SKM-1 (cell line): ENCODE measurements around the gene GABRB1.

Source experiments
- DNase-seq: peaks from one replicate; lab custom pipeline; 2025; ENCODE audit not compliant: unreplicated experiment; lab: John Stamatoyannopoulos, UW

GABRB1 gene

DNA sequence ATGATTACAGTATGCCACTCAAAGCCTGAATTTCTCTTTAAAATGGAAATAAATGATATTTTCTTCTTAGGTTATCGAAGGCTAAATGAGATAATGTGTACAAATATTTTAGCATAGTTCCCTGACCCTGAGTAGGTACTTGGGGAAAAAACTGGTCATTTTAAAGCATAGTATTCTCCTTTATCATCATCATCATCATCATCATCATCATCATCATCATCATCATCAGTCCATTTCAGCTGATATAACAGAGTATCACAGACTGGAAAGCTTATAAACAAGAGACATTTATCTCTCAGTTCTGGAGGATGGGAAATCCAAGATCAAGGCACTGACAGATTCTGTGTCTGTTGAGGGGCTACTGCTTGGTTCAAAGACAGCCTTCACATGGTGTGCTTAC, 13.9 kb downstream of the GABRB1 start:
- no peak for DNase-seq

DNA sequence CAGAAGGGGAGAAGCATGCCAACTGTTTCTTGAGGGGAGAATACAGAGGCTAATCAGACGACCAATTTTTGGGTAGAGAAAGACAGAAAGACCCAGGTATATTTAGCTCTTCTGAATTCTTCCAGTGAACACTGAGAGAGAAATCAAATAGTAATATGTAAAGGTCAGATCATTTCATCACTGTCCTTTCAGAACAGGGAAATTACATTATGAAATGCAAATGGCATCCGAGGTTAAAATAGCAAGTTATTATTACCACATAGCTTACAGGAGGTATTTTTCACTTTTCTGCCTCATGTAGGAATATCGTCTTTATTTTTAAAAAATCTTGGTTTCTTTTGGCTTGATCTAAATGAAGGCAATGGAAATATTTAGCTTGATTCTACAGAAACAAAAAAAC, 18.0 kb downstream of the GABRB1 start:
- no peak for DNase-seq

GRCh38 chr4:47050761-47051725, 19.7 kb downstream of the GABRB1 start:
- no peak for DNase-seq

GRCh38 chr4:47053485-47053884, 22.1 kb downstream of the GABRB1 start:
- DNase-seq: no peak

GRCh38 chr4:47054130-47054529, 22.8 kb downstream of the GABRB1 start:
- no peak for DNase-seq

DNA sequence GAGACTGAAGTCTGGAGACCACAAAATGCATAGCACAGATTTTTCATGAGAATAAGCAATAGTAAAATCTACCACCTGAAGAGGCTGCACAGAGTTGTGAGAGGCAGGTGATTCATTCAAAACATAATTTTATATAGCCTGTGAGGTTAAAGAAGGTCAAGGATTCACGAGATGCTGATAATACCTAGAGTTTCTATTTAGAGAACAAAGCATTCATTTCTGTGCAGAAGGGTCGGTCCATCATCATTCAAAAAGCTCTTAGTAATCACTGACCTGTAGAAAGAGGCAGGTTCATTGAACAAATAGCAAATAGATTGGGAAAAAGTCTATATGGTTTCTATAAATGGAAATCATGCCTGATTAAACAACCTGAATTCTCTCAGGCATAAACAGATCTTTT, 26.6 kb downstream of the GABRB1 start:
- no peak for DNase-seq

DNA sequence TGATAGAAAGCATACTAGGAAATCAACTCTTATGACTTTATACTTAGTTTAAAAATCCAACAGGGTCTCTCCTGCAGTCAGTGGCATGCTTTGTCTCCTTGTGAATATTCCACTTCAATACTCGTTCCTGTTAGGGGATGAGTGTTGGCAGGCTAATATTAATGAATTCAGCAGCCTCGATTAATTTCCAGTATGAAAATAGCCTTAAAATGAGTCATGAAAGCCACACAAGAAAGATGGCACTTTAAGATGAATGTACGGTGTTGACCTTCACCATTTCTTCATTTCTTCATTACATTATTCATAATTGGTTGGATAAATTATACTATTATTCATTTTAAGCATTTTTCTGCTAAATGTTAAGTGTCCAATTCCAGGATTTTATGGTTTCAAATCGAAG, 29.2 kb downstream of the GABRB1 start:
- no peak for DNase-seq

- DNase-seq: no peak
Measured at GRCh38 chr4:47061435-47061834, 30.1 kb downstream of the GABRB1 start.

DNA sequence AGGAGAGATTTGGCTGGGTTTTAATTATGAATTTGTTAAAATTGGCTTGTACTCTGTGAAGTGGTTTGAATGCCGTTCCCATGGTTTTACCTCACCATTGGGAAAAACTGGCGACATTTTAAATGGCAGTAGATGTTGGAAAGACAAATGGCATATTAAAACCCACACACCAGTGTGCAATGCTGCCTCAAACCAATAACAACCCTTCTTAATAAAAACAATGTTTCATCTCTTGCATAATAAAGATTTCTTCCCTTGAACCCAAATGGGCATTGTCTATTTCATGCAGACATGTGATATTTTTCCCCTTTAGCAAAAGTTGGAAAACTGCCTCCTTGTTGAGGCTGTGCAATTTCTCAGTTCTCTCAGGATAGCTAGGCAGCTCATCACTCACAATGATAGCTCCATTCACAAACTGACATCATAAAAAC, 33.7 kb downstream of the GABRB1 start:
- no peak for DNase-seq

DNA sequence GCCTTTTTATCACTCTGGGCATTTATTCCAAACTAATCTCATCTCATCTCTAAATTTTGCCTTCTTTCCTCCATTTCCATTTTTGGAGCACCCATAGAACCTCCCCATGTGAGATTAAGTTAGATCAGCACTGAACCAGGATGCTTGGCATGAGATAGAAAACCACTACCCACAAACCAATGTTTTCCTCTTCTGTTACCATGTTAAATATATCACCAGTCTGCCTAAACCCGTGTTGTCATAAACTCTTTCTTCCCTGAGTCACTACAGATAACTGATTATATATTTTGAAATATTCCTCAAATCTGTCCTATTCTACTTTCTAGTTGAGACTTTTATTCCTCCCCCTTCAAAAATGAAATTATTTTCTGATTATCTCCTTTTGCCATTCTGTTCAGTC, 37.6 kb downstream of the GABRB1 start:
- DNase-seq: no peak

GRCh38 chr4:47071901-47072341, 40.6 kb downstream of the GABRB1 start:
- no peak for DNase-seq

GRCh38 chr4:47073647-47074046, 42.3 kb downstream of the GABRB1 start:
- DNase-seq: no peak

GRCh38 chr4:47074816-47075215, 43.4 kb downstream of the GABRB1 start:
- DNase-seq: no peak

GRCh38 chr4:47075262-47075661, 43.9 kb downstream of the GABRB1 start:
- DNase-seq: no peak

DNA sequence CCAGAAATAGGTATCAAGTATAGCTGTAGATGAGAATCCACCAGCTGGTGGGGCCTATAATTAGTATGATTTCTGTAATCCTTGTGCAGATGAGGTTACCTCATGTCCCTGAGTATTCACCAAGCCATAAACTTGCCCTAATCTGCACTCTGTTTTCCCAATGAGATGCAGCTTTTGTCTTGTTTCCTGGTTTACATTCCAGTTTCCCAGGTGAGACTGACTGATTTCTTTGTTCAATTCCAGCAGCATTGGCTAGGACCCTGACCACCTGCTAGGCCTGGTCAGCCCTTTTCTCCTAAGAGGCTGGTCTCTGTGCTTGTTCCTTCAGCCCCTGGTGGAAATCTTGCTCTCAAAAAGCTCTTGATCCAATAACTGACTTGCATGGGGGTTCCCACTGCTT, 44.6 kb downstream of the GABRB1 start:
- DNase-seq: no peak

DNA sequence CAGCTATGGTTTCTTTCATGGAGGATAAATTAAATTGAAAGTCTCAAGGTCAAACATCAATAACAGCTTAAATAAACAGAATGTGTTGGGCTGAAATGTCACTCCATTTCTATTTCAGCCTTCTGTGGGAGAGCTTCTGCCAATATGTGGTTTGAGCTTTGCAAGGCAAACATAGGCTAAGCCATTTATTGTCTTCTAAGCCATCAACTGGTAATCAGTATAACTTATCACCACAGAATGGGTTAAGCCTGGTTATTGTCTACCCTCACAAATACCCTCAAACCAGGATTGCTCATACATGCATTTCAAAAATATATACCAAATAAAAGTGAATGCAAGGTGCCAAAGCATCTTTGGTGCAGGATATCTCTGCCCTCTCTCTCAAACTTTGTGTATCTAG, 52.7 kb downstream of the GABRB1 start:
- no peak for DNase-seq

GRCh38 chr4:47084795-47085194, 53.4 kb downstream of the GABRB1 start:
- DNase-seq: no peak

GRCh38 chr4:47088298-47088697, 56.9 kb downstream of the GABRB1 start:
- DNase-seq: no peak

GRCh38 chr4:47095884-47096283, 64.5 kb downstream of the GABRB1 start:
- DNase-seq: no peak

- no peak for DNase-seq
Measured at GRCh38 chr4:47101453-47101852, 70.1 kb downstream of the GABRB1 start.

GRCh38 chr4:47104986-47105385, 73.6 kb downstream of the GABRB1 start:
- DNase-seq: no peak

DNA sequence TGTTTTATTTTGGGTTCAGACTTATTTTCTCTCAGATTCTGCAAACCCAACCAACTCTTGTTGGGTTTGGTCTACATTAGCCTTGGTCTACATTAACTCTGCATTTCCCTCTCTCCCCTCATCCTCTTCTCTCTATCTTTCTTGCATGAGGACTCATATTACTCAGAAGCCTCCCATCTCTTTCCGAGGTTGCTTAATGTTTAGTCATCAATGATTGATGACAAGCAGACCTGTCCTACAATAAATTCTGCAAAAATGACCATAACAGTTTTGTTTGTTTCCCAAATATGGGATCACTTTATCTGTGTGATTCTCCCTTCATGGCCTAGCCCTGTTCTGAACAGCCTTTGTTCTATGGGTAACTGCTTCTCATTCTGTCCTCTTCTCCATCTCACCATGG, 75.2 kb downstream of the GABRB1 start:
- DNase-seq: no peak

DNA sequence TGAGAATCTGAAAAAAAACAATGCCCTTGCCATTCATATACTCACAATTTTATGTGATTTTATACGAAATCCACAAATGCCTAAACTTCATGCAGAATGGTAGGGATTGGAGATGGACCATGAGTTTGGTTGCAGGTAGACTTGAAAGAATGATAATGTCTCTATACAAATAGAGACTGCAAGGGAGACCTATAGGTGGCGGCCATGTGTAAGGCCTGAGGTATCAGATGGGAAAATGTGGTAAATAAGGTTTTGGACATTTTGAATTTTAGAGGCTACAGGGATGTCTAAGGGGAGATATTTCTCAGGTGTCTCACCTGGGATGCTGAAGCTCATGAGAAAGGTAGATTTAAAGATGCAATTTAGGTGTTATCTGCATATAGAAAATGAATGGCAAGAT, 78.0 kb downstream of the GABRB1 start:
- no peak for DNase-seq
